Uterine smooth muscle cell (primary cell): ENCODE data around the gene SLC24A2. TPM values are rescaled to one million over a fixed set of nuclear protein-coding genes. Genes with fewer than 3 reads are reported as not detected.

Experiments
- total RNA-seq: library from RNA; depleted of rRNA; stranded (reverse); fragments of >200 nt; gene quantifications from 2 replicates; pipeline ENCODE4 v1.2.3, GENCODE V29; 2014

Gene SLC24A2
- under 0.01 and 0.11 TPM in 2 replicates for total RNA-seq

DNA sequence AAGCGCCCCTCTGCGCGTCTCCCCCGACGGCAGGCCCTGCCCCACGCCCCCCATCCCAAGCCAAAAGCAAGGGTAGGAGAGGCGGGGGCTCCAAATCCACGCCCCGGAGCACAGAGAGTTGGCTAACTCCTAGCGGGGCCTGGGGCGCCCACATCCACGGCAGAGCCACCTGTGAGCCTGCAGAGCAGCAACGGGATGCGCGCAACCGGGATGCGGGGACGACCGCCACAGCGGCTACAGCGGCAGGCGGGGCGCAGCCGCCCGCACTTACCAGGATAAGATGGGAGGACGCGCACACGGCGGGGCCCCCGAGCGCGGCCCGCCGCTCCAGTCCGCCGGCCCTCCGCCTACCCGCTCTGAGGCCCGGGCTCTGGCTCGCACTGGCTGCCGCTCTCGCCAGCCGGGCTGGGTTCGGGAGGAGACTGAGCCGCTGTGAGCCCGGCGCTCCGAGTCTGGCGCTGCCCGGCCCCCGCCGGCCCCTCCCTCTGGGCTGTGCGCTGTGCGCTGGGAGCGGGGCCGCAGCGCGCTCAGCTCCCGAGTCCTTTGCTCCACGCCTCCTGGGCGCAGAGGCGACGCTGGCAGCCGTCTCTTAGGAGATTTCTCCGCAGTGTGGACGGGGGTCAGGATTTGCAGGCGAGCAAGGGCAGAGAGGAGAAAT lies at the start of gene SLC24A2:
Gene SLC24A2 (minus strand): TSS at position 424 of the 658 bp plus-strand sequence.

